Posterior cingulate gyrus (tissue), 11 donors: Measurements from ENCODE around the gene KIAA0319L.

ENCODE experiments used
- DNase-seq, 10 donors: peaks; one replicate each; pipeline versions ENCODE4 v3.0.0 to v3.0.0-alpha.2; 2020 to 2021; ENCODE audit warnings: mixed read lengths in 3 of 10
- intact Hi-C: fragments of 100-400 bp; cut with DNase I; formaldehyde crosslinking; loops from one replicate; pipeline ENCODE4 v1.15.1; 2023

KIAA0319L gene

GRCh38 chr1:35454616-35455015 lies 102.6 kb downstream of the KIAA0319L start:
- intact Hi-C loops, result loop anchor here (5.0 to 10.0 kb wide), 2 partner anchors 270 to 323 kb away; no protein-coding TSS in a partner anchor
- DNase-seq, result no peak

DNA sequence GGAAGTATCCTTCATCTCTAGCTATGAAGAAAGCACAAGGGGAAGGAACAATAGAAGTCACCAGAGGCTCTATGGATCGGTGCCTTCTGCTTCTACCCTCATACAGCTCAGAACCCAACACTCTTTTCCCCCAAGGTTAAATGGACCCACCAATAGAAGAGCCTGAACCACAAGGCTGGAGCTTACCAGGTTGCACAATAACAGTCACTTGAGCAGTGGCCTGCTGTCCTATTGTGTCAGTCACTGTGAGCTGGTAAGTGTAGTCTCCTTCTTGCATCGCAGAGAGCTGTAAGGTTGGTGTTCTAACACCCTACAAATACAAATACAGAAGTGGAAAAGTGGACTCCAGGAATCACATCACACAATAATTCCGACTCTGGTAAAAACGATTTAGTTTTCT lies 103.0 kb downstream of the KIAA0319L start:
- no peak for DNase-seq
- intact Hi-C loops, result loop anchor here (5.0 to 10.0 kb wide), 2 partner anchors 271 to 323 kb away; no protein-coding TSS in a partner anchor

DNA sequence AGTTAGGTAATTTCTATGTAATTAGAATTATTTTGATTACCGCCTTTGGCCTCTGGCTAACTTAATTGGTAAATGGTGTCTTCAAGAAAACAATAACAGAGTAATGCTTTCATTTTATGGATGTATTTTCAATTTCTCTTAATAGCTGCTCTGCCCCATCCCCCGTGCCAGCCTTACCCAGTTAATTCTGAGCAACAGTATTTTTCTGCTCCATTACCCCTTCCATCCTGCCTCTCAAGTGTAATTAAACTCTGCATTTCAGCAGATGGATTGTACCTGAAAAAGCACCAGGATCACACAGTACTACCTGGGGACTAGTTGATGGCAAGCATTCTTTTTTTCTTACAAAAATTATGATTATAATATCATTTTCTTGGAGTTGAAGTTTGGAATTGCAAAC lies 104.2 kb downstream of the KIAA0319L start:
- DNase-seq, result no peak
- intact Hi-C loops, result loop anchor here (5.0 to 10.0 kb wide), 2 partner anchors 272 to 324 kb away; no protein-coding TSS in a partner anchor

DNA sequence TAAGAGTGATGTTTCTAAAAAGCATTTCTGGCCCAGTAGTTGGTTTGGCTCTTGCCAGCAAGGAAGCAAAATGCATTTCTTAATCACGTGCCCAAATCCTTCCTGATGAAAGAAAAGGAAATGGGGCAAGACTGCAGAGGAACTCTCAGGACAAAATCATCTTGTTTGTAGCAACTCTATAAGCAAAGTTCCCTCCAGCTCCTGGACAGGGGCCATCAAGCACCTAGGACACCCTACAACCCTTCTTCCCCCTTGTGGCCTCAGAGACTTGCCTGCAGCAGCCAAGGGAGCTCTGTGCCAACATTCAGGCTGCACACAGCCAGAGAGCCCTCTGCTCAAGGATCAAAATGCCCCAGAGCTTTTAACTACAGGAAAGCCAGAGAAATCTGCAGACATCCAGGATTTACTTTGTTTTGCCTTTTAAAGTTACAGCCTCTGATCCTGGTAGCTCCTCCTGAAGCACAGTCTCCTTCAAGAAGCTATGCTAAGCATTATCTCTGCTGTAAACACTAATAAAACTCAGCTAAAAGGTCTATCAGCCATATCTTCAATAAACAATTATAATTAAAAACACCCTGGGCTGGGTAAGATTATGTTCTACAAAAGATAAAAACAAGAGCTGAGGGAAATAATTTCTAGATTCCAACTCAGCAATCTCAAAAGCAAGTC lies 105.0 kb downstream of the KIAA0319L start:
- peak in 3 of 10 donors; percentile 24 to 82 (median 26) for DNase-seq
- intact Hi-C loops, result loop anchor here (5.0 to 10.0 kb wide), 2 partner anchors 273 to 325 kb away; no protein-coding TSS in a partner anchor

DNA sequence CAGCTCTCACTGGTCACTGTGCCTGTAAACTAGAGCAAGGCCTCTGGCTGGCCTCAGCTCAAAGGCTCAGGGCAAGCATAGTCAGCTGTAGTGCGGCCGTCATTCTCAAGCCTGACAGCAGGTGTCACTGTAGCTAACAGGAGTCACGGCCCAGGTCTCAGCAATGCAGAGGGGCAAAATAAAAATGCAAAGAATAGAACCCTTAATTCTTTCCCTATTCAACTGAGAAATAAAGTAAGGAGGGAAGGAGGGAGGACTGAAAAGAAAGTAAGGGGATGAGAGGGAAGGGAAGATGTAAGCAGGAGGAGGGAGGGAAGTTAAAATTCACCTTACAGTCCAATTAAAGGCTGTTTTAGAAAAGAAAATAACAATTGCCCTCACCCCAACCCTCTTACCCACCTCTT lies 106.1 kb downstream of the KIAA0319L start:
- intact Hi-C loops, result loop anchor here (1.0 to 10.0 kb wide), 3 partner anchors 113 to 326 kb away; no protein-coding TSS in a partner anchor
- peak; percentile 68 to 97 (median 86) for DNase-seq

GRCh38 chr1:35449334-35450008 lies 107.7 kb downstream of the KIAA0319L start:
- DNase-seq, result no peak
- intact Hi-C loops, result loop anchor here (5.0 to 10.0 kb wide), 2 partner anchors 275 to 328 kb away; no protein-coding TSS in a partner anchor

DNA sequence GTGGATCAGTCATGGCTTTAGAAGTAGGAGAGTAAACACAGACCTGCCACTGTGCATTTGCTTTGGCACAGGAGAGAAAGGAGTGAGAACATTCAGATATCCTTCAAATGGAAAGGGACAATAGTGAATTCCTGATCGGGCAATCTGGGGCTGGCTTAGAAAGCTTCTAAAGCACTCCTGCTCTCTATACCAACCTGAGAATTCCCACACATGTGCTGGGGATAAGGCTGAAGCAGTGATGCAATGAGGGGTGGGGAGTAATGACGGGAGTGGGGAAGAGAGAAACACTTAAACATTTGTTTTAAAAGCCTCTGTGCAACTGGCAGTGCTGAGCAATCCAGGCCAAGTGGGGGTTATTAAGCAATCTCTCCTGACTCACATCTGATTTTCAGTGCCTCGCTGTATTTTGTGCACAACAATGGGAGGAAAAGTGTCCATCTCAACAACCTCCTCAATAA lies 108.8 kb downstream of the KIAA0319L start:
- DNase-seq, result no peak
- intact Hi-C loops, result no loop called here

DNA sequence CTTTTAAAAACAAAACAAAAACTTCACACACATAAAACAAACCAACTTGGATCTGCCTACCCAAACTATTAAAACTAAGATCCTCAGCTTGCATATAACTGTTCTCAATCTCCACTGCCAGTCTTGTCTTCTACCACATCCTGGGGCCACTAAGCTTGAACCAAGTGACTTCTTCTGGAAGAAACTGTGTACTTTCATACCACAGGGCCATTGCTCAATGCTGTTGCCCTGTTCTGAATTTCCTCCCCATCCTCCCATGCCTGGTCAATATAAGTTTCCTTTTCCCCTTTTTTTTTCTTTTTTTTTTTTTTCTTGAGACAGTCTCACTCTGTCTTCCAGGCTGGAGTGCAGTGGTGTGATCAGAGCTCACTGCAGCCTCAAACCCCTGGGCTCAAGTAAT lies 109.9 kb downstream of the KIAA0319L start:
- no peak for DNase-seq
- intact Hi-C loops, result no loop called here

- intact Hi-C loops, result no loop called here
Observed at GRCh38 chr1:35444519-35444774, 112.8 kb downstream of the KIAA0319L start.

GRCh38 chr1:35443768-35444518 lies 113.3 kb downstream of the KIAA0319L start:
- DNase-seq, result no peak
- intact Hi-C loops, result no loop called here

More at GRCh38 chr1:35444519-35444774, 112.8 kb downstream of the KIAA0319L start:
- DNase-seq, result no peak

- peak in 7 of 10 donors; percentile 31 to 90 (median 57) for DNase-seq
Observed at GRCh38 chr1:35442734-35443133, 114.5 kb downstream of the KIAA0319L start.

GRCh38 chr1:35441926-35442579 lies 115.2 kb downstream of the KIAA0319L start:
- intact Hi-C loops, result no loop called here
- no peak for DNase-seq

More at GRCh38 chr1:35442734-35443133, 114.5 kb downstream of the KIAA0319L start:
- intact Hi-C loops, result no loop called here

GRCh38 chr1:35439626-35440025 lies 117.6 kb downstream of the KIAA0319L start:
- intact Hi-C loops, result no loop called here
- DNase-seq, result no peak

DNA sequence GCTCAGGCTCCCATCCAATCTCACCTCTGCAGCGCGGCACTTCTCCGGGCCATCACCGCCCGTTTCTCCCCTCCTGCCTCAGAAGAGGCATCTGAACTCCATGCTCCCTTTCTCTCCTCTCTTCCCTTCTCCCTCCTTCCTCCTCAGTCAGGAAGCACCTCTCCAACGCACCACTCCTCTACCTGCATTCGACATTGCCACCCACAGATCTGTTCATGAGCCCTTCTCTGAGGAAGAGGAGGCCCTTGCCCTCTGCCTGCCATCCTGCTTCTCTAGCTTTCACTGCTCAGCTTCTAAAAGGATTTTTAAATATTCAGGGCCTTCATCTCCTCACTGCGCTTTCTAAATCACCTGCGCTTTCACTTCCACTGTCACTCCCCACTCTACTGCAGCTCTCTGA lies 120.0 kb downstream of the KIAA0319L start:
- DNase-seq, result no peak
- intact Hi-C loops, result no loop called here

DNA sequence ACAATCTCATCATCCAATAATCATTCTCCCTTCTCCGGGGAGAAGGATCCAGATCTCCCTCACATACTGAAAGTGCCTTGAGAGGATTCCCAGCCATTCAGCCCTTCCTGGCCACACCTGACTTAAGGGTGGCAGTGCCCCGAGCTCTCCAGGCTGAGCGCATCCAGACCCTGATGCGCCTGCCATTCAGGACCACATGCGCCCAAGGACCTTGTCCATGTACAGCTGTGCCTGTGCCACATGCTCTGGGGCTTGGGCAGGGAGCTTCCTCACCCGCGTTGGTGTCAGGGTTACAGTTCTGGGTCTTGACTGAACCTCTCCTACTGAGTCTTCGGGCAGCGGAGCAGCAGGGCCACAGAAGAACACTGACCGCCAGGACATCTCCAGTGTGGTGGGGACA lies 121.1 kb downstream of the KIAA0319L start:
- intact Hi-C loops, result no loop called here
- DNase-seq, result no peak

DNA sequence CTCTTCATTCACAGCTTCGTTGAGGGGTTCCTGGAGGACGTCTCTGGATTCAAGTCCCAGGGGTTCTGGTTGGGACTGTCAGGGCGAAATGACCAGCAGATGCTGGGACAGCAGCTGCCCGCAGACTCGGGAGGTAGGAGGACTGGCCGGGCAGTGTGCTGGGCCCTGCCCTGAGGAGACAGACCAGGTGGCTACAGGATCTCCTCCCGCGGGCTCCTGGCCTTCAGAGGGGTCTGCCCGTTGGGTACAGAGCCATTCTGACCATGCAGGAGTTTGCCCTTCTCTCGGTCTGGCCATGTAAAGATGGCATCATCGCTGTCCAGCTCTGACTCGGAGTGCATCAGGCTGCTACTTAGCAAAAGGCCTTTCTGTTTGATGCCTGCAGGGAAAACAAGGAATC lies 122.5 kb downstream of the KIAA0319L start:
- intact Hi-C loops, result no loop called here
- no peak for DNase-seq

DNA sequence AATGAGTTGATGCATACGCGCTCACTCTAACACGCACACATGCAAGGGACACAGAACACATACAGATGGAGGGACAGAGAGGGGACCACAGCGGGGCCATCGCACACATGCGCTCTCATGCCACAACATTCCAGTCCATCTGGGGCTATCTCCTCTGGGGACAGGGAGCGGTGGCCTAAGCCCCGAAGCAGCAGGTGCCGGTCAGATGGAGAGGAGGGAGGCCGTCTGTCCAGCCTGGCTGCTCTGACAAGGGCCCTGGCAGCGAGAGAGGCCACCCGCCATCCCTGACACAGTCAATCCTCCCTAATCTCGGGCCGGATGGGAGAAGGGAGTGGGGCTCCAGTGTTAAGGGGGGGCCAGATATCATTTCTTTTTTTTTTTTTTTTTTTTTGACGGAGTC lies 123.5 kb downstream of the KIAA0319L start:
- no peak for DNase-seq
- intact Hi-C loops, result no loop called here

DNA sequence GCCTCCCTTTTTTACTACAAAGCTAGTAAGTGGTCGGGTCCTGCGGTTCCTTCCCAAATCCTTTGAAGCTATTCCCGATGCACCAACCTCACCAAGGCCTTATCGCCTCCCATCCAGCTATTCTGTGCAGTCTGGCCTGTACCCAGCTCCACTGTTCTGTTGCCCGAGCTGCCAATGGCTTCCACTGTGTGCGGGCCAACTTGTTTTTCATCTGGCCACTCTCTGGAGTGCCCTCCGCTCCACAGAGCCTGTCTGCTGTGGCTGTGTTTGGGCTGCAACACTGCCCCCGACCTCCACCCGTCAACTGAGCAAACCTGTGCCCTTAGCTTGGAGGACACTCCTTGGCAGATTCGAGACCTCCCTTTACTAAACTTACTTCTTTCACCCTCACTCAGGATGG lies 125.0 kb downstream of the KIAA0319L start:
- DNase-seq, result peak in 7 of 10 donors; percentile 34 to 90 (median 36)
- intact Hi-C loops, result no loop called here

GRCh38 chr1:35431173-35431599 lies 126.0 kb downstream of the KIAA0319L start:
- intact Hi-C loops, result no loop called here
- no peak for DNase-seq

- intact Hi-C loops, result no loop called here
- no peak for DNase-seq
Observed at GRCh38 chr1:35430762-35431161, 126.4 kb downstream of the KIAA0319L start.
